GM21390 (cell line): ENCODE measurements around the gene FAM186B.

ENCODE experiments used
- ATAC-seq: cut with Tn5 transposase; IDR thresholded peaks from one replicate; pipeline ENCODE4 v1.9.1; 2021; ENCODE audit not compliant: unreplicated experiment

Gene FAM186B

DNA sequence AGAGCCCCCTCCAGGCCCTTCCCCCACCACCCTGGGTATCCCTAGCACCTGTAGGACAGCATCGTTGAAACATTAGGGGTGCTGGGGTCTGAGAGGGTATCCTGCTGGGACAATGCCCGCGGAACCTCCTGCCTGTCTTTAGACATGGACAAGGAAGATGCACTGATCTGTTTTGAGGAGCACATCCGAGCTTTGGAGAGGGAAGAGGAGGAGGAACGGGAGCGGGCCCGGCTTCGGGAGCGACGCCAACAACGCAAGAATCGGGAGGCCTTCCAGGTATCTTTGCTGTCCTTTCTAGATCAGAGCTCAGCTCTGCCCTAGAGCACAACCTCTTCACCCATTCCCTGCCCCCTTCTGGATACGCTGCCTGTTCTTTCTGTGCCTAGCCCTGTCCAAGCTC, 31.1 kb upstream of the FAM186B start:
- no peak for ATAC-seq

DNA sequence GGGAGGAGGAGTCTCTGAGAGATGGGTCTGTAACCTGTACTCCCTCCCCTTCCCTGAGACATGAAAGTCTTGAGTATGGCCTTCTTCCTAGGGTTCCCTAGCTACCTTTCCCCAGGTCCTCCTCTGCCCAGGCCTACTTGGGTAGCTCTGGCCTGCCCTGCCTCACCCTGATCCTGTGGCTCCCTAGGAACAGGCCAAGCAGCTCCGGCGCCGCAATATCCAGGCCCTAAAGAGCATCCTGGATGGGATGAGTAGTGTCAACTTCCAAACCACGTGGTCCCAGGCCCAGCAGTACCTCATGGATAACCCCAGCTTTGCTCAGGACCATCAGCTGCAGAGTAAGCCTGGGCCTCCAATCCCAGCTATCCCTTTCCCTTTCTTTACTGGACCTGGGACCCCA, 30.2 kb upstream of the FAM186B start:
- ATAC-seq: no peak

DNA sequence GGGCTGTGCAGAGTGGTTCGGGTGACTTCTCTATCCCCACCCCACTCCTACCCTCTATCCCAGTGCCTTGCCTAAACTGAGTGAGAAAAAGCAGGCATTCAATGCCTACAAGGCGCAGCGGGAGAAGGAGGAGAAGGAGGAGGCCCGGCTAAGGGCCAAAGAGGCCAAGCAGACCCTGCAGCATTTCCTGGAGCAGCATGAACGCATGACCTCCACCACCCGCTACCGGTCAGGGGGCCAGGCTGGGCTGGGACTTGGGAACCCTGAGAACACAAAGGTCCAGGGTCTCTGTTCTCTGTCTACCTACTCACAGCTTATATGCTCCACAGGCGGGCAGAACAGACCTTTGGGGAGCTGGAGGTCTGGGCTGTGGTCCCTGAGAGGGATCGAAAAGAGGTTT, 29.6 kb upstream of the FAM186B start:
- ATAC-seq: no peak

DNA sequence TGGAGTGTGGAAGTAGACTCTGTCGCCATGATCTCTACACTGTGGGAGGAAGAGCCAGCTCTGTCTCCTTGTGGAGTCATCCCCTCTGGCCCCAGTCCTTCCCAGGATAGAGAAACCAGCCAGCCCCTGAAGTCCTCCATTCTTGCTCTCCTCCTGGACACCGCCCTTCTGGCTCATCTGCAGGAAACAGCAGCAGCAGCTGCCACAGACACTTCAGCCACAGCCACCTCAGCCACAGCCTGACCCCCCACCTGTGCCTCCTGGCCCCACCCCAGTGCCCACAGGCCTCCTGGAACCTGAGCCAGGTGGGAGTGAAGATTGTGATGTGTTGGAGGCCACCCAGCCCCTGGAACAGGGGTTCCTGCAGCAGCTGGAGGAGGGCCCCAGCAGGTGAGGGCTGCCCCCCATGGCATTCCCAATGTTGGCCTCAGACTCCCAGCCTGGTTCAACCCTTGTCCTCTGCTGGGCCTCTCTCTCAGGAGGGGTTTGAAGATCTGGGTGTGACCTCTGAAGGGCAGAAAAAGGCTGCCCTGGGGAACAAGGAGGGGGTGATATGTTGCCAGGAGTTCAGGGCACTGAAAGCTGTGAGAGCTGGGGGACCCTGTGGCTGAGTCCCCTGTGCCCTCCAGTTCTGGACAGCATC, 28.4 kb upstream of the FAM186B start:
- no peak for ATAC-seq

DNA sequence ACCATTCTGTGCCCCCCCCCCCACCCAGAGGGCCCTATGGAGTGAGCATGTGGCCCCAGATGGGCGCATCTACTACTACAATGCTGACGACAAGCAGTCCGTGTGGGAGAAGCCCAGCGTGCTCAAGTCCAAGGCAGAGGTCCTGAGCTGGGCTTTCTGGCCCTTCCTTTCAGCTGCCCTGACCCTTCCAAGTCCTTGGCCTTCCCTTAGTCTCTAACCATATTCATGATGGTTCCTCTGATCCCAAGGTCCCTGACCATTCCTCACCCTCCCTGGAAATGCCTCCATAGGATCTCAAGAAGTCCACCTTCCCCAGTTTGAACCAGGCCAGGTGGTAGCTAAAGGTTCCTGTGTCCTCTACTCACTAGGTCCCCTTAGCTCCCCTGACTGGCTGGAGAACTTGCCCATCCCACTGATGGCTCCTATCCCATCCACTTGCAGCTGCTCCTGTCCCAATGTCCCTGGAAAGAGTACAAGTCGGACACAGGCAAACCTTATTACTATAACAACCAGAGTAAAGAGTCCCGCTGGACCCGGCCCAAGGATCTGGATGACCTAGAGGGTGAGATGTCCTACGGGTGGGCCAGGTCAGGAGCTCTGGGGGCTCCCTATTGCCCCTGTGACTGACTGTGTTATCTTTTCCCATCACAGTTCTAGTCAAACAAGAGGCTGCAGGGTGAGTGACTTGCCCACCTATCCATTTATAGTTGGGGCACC, 27.7 kb upstream of the FAM186B start:
- no peak for ATAC-seq

DNA sequence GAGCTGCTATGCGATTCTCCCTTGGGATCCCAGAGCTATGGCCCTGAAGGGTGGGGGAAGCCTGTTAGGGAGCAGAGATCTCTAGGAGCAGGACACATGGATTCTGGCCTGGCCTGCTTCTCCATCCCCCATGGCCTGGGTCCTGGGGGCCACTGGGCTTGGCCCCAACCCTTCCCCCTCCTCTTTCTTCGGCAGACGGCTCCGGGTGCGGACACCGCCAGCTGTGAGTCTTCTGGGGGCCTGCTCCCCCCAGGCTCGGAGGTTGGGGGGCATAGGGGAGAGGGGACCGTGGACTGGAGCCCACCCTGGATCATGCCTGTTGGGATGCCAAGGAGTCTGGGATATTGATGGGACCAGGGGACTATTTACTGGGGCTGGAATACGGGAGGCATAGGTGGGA, 27.0 kb upstream of the FAM186B start:
- no peak for ATAC-seq

DNA sequence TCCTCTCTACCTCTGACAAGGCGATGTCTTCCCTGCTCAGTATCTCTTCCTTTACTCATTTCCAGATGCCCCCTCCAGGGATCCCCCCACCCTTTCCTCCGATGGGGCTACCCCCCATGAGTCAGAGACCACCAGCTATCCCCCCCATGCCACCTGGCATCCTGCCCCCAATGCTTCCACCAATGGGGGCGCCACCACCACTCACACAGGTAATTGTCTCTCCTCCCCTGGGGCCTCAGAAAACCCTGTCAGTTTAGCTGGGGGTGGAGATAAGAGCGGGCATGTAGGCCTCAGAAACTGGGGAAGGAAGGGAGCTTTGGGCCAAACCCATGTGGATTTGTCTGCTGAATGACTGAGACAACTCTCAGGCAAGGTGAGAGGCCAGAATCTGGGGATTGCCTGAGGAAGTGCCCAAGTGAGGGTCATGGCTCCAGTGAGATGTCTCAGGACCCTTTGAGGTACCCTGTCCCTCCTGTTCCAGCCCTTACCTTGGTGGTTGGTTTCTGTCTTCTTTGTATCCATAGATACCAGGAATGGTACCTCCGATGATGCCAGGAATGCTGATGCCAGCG, 26.0 kb upstream of the FAM186B start:
- ATAC-seq: no peak

DNA sequence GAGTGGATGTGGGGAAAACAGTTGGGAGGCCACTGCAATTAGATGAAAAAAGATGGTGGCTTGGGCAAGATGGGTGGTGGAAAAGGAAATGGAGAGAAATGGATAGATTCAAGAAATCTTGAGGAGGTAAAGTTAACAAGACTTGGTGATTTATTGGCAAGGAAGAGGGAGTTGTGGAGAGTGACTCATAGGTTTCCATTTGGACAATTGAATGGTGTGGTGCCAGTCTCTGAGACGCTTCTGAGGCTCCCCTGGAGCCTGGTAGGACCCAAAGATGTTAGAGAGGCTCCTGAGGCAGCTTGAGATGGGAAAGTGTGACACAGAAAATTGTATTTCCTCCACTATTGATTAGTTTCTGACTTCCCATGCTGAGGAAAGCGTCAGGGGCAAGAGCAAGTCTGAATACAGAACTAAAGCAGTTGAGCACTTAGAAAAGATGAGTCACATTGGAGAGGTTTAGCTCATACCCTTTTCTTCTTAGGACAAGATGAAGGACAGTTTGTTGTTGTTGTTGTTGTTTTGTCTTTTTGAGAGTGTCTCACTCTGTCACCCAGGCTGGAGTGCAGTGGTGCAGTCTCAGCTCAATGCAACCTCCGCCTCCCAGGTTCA, 22.4 kb upstream of the FAM186B start:
- no peak for ATAC-seq

DNA sequence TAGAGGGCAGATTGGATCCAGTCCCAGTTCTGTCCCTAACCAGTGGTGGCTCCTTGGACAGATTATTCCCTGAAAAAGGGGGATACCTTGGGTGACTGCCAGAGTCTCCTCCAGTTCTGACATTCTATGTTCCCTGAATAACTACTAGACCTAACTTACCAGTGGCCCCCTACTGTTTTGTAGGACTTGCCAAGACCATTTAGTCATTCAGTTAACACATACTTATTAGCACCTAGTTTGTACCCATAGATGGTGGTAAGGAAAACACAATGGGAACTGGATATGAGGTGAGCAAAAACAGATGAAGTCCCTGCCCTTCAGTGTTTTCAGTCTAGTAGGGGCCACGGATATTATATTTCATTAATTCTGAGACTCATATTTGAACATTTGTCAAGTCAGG, 21.4 kb upstream of the FAM186B start:
- no peak for ATAC-seq

DNA sequence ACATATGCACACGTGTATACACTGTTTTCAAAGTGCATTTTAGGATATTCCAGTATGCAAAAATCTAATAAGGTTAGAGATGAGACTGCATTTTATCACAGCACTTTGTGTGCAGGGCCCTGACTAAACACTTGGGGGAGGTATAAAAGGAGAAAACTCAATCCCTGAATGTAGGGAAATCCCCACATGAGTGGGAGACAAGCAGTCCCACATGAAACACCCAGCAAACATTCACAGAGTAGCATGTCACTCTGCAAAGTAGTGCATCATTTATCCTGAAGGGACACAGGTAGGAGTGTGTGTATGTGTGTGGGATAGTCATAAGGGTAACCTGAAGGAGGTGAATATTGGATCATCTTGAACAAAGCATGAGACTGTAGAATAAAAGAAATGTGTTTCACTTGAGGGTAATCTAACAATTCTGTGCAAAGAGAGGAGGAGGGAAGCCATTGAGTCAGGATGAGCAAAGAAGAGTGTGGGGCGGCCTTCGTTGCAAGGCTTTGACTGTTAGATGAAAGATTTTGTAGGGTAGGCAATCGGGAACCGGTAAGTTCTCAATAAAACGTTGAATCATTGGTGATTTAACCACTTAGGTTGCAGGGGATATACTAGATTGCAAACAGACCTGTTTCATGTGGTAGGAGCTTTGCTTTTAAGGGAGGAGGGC, 20.9 kb upstream of the FAM186B start:
- no peak for ATAC-seq

DNA sequence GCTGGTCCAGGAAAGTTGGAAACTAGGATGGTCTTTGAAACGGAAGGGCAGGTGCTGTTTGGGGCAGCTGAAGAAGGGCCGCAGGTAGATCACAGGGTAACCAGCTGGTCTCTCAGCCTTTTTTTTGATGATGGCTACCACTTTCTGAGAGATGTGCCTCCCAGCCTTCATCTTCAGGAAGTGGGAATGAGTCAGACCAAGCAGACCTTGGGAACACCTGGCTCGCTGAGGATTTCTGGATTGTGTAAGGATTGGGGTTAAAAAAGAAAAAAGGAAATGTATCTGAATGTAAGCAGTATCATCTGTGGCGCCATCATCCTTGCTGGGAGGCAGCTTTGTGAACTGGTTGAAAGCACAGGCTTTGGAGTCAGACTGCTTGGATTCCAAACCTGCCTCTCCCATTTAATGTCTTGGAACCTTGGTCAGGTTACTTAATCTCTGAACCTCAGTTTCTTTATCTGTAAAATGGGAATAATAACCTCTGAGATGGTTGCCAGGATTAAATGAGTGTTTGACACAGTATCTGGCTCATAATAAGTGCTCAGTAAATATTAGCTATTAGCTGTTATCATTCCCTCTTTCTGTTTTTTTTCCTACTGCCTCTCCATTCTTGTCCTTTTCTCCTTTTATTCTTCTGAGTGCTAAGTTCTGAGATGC, 19.6 kb upstream of the FAM186B start:
- ATAC-seq: no peak

DNA sequence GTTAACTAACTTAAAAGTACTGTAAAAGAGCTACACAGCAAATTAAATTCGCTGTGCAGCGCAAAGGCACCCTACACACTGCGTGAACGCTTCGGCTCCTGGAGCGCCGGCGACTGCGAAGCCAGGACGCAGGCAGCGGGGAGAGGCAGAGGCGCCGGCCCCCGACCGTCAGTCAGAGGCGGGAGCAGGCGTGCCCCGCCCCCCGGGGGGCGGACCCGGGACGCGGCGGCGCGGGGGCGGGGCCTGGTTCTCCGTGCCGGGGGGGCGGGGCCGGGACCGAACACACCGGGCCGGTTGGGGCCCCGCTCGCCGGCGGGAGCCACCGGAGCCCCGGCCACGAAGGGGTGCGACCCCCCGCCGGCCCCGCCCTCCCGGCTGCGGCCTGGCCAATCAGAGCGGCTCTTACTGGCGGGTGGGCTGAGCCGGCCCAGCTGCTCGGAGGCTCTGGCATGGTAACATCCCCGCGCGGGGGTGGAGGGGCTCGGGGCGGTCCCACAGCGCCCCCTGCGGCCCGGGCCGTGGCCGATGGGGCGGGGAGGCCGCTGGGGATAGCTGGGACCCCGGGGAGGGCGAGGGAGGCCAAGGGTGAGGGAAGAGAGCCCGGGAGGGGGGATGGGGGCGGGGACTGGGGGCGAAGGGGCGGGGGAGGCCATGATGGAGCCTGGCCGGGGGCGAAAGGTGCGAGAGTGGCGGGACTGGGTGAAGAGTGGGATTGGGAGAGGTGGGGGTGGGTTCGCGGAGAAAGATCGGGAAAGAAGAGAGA, 17.9 kb upstream of the FAM186B start, which contains the start of gene PRPF40B:
Gene PRPF40B, plus strand, starts transcription at position 420 of the 763 bp plus-strand sequence. Its CDS starts 30 bp downstream, at position 450.
- peak; percentile 74 for ATAC-seq

DNA sequence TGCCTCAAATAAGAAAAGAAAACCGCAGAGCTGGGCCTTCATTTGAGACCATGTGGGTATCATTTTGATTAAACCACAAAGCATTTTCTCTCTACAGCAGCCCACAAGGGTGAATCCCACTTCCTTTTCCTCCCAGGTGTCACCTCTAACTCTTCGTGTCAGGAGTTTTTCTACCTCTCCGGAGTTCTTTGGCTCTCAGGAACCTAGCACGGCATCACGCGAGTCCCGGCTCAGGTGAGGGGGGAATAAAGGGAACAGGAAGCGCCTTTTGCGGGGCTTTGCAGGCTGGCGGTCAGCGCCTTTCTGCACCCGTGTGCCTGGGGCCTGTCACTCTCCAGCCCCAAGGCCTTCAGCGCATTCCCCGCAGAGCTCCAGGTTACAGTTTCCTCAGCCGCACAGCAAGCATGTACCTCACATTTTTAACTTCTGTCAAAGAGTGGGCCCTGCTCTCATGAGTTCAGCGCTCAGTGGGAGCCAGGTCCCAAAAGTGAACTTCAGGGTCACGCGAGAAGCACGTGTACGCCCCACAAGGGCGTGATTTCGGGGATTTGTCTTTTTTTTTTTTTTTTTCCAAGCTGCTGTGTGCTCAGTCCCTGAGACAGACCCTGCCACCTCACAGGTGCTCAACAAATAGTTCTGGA, 17.2 kb upstream of the FAM186B start:
- no peak for ATAC-seq

DNA sequence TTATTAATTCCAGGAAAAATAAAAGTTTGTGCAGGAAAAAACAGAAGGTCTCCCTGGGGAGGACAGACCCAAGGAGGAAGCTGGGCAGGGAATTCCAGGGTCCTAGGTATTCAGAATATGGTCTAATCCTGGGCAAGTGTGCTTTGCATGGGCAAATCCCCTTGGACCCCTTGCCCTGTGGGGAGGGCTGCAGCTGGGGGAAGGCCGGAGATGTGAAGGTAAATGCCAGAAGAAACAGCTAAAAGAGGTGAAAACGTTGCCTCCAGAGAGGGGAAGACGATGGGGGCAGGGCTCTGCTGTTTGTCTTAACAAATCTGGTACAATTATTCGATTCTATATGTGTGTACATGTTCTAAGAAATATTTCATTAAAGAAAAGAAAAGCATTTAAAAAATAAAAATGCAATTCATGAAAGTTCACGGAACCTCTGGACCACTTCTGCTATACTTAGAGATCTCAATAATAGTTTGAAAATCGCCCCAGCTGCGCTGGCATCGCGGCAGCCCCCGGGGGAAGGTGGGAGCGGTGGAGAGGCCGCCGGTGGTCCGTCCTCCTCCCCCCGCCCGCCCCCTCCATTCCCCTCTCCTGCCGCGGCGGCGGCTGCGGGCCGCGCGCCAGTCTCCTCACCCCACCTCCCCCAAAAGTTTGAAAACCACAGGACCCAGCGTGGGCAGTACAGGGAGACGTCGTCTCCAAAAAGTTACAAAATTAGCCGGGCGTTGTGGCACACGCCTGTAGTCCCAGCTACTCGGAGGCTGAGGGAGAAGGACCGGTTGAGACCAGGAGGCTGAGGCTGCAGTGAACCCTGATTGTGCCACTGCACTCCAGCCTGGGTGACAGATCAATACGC, 16.4 kb upstream of the FAM186B start:
- ATAC-seq: no peak

DNA sequence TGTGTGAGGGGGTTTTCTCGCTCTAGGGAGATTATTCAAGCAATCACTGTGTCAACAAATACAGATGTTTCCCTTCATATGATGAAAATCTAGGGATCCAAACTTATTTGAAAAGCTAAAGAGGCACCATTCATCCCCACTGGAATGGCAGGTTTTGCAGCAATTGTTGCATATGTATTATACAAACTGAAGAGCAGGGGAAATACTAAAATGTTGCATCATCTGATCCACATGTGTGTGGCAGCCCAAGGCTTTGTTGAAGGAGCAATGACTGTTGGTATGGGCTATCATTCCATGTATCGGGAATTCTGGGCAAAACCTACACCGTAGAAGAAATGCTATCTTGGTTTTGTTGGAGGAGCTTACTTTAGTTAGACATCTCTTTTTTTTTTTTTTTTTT, 13.8 kb upstream of the FAM186B start:
- no peak for ATAC-seq

DNA sequence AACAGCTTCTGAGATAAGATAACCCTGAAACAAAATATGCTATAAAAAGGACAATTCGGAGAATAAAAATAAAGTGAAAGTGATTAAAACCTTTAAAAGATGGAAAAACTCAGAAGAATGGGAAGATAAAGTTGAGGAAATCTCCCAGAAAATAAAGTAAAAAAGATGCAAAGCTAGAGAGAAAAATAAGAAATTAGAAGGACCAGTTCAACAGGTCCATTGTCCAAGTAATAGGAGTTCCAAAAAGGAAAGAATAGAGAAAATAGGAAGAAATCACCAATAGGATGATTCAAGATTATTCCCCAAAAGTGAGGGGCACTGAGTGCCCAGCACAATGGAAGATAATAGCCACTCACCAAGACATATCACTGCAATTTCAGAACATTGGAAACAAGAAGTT, 13.1 kb upstream of the FAM186B start:
- no peak for ATAC-seq

DNA sequence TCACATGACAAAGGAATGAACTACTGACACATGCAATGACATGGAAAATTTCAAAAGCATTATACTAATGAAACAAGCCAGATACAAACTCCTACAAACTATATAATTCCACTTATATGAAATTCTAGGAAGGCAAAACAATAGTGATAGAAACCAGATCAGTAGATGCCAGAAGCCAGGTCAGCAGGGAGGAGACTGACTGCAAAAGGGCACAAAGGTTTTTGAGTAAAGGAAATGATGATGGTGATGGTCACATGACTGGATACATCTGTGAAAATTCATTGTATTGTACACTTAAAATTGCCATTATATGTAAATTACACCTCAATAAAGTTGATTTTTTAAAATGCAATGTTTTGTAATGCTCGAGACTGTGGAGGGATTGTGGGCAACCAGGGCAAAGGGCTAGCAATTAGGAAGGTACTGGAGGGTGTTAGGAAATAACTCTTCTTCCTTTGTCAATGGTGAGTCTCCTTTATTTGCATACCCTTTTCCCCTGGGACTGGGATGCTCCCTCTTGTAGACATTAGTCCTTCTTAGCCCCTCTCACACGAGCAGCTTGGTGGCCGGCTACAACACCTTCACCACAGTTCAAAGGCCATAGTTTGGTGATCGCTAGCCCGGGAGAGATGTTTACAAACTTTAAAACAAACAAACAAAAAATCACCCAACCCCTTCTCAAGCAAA, 11.2 kb upstream of the FAM186B start:
- no peak for ATAC-seq

DNA sequence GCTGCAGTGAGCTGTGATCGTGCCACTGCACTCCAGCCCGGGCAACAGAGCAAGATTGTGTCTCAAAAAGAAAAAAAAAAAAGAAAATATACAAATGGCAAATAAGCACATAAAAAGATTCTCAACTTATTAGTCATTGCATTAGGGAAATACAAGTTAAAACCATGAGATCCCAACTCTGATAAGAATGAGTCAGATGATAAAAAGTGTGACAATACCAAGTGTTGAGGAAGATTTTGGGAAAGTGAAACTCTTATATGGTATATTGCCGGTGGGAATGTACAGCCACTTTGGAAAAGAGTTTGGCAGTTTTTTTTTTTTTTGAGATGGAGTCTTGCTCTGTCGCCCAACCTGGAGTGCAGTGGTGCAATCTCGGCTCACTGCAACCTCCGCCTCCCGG, 10.3 kb upstream of the FAM186B start:
- ATAC-seq: no peak
